Globus pallidus (tissue), 1 donor: Measurements from ENCODE around the gene SPATA31E1.
"Not testable (repeated sequence)": the region's sequence is repeated elsewhere in the genome, so short reads cannot be mapped to it uniquely, and the experiment has no call there.

ENCODE experiments used
- DNase-seq: peaks from one replicate; pipeline ENCODE4 v3.0.0-alpha.2; 2015; ENCODE audit warnings: low spot score

SPATA31E1 gene

DNA sequence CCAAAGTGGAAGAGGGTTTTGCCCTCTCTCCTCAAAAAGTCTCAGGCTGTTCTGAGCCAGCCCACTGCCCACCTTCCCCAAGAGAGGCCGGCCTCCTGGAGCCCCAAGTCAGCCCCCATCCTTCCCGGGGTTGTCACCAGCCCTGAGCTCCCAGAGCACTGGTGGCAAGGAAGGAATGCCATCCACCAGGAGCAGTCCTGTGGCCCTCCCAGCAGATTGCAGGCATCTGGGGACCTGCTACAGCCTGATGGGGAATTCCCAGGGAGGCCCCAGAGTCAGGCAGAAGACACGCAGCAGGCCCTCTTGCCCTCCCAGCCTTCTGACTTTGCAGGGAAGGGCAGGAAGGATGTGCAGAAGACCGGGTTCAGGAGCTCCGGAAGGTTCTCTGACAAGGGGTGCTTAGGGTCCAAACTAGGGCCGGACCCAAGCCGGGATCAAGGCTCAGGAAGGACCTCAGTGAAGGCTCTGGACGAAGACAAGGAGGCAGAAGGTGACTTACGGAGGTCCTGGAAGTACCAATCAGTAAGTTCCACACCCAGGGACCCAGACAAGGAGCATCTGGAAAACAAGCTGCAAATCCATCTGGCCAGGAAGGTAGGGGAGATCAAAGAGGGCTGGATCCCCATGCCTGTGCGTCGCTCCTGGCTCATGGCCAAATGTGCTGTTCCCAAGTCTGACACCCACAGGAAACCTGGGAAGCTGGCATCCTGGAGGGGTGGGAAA, 3.7 kb downstream of the SPATA31E1 start:
- no peak for DNase-seq

DNA sequence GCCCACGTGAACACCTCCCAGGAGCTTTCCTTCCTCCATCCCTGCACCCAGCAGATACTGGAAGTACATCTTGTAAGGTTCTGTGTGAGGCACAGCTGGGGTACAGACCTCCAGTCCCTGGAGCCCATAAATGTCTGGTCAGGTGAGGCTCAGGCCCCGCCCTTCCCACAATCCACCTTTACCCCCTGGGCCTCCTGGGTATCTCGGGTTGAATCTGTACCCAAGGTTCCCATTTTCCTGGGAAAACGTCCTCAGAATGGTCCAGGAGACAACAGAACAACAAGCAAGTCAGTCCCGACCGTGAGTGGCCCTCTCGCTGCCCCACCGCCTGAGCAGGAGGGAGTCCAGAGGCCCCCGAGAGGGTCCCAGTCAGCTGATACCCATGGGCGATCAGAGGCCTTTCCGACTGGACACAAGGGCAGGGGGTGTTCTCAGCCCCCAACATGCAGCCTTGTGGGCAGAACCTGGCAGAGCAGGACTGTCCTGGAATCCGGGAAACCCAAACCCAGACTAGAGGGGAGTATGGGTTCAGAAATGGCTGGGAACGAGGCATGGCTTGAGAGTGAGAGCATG, 4.3 kb downstream of the SPATA31E1 start:
- DNase-seq = no peak

DNA sequence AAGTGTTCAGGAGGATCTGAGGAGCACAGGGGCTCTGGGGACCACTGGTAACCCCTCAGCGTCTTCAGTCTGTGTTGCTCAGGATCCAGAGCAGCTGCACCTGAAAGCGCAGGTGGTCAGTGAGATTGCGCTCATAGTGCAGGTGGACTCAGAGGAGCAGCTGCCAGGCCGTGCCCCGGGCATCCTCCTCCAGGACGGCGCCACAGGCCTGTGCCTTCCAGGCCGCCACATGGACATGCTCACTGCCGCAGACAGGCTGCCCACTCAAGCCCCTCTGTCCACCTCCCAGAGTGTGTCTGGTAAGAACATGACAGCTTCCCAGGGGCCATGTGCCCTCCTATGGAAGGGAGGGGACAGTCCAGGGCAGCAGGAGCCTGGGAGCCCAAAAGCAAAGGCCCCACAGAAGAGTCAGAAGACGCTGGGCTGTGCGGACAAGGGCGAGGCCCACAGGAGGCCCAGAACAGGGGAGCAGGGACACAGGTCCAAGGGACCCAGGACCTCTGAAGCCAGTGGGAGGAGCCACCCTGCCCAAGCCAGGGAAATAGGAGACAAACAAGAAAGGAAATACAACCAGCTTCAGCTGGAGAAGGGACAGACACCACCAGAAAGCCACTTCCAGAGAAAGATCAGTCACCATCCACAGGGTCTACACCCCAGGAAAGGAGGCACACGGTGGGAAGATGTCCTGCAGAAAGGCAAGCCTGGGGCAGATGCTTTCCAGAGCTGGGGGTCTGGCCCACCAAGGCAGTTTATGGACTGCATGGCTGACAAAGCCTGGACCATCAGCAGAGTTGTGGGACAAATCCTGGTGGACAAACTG, 5.2 kb downstream of the SPATA31E1 start:
- DNase-seq = no peak

DNA sequence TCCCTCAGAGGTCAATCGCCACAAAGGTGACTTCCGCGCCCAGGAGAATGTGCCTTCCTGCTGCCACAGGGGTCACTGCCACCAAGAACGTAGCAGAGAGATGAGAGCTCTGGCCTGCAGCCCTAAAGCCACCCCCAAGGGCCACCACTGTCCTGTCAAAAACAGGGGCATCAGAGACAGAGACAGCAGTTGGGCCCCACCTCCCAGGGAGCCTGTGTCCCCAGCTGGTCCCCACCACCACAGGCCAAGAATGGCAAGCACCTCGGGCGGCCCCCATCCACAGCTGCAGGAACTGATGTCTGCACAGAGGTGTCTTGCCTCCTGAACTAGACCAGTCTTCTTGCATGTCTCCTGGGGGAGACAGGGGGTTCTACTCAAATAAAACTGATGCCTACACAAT, 5.8 kb downstream of the SPATA31E1 start:
- no peak for DNase-seq

DNA sequence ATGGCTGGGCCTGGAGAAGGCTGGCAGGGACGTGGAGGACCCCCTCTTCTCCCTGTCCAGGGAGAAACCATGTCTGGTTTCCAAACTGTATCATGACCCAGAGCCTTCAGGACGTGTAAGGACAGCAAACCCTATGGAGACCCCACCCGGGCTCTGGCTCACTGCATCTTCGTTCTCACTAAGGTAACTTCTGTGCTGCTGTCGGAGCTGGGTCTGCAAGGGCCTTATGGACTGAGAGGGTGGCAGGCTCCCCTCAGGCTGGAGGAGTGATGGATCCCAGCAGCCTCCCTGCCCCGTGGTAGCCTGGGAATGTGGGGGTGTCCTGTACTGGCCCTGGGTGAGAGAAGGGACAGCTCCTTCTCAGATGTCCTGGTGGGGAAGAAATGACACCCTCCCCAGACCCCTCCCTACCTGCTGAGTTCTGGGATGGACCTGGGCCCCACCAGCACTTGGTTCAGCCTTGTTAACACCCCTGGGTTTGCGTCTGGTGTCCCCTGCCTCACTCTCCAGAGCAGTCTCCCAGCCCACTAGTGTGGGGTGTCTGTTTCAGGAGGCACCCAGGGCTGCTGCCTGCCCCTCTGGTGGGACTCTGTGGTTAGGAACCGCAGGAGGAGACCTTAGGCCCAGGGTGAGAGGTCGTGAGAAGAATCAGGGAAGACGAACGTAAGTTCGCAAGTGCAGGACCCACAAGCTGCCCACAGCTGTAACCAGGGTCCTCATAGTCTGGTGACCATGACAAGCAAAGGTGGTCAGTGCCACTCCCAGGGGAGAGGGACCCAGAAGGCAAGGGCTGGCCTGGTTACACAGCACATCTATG, 6.6 kb downstream of the SPATA31E1 start:
- DNase-seq = no peak

DNA sequence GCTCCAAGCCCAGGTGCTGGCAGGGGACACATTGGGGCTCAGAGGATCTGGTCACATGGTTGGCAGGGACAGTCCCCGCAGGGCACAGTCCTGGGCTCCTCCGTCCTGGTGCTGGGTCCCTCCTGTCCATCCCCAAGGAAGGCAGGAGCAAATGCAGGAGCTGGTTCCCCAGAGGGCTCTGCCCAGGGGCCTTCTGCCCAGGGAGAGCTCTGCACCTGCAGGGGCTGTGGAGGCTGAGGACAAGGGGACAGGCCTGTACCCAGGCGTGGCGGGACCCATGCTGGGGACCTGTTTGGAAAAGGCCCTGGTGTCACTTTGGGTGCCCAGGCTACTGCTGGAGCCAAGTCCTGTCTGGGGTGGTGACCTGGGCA, 7.2 kb downstream of the SPATA31E1 start:
- no peak for DNase-seq

DNA sequence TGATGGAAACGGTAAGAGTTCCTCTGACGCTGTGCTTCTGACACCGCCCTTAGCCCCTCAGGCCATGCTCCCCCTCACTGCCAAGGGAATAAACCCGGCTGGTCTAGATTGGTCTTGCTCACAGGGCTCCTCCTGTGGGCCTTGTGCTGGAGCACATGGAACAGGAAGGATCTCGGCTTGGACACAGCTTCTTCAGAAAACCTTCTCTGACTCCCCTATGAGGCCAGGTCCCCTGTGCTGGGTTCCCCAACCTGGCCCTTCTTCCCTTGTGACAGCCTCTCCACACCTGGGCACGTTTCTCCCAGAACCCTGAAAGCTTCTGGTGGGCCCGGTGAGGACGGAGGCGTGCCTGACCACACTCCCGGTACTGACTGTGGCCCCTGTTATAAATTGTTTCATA, 8.2 kb downstream of the SPATA31E1 start:
- DNase-seq = no peak

DNA sequence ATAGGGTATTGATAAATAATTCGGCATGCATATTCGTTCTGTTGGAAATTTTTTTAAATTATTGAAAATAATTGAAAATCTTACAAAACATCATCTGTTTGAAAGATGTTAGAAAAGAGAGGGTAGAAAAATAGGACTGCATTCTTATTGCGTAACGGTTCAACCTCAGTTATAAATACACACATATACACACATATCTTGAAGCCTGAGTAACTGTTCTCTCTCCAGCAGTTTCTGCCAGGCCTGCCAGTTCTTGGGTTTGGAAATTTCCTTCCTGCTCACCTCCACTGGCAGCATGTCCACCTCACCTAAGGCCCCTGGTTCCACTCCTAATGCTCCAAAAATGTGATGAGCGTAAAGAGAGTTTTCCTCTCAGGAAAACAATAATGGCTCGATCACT, 9.1 kb downstream of the SPATA31E1 start:
- no peak for DNase-seq

DNA sequence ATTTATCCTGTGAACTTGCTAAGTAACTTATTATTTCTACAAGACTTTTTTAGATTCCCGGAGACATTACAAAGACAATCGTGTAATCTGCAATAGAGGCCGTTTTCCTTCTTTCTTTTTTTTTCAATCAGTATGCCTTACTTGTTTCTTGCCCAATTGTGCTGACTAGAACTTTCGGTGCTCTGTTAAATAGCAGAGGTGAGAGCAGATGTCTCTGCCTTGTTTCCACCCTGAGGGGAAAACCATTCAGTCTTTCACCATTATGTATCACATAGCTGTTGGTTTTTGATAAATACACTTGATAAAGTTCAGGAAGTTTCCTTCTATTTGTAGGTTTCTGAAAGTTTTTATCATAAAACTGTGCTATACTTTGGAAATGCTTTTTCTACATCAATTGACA, 10.3 kb downstream of the SPATA31E1 start:
- no peak for DNase-seq

DNA sequence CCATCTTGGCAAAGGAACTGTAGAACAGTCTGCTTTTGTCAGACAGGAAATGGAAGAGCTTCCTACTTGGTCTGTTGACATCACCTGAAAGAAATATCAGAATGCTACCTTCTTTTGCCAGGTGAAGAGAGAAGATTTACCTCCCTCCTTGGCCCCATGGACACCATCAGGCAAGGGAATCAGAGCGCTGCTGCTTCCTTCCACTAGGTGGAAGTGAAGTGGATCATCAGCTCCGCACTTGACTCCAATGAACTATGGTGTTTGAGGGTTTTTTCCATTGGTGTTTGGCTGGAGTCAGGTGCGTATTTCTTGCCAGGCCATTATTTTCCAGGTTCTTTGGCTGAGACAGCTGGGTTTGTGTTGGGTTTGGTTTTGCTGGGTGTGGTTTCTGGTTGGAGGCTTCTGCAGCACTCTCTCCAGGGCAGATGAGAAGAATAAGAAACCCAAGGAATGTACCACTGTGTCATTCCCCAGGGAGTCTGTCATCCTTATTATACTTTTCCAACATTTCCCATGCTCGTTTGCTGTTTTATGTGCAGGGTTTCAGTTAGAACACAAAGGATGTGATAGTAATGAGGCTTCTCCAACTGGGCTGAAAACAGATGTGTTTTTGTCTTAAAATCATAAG, 12.4 kb downstream of the SPATA31E1 start:
- DNase-seq = no peak

DNA sequence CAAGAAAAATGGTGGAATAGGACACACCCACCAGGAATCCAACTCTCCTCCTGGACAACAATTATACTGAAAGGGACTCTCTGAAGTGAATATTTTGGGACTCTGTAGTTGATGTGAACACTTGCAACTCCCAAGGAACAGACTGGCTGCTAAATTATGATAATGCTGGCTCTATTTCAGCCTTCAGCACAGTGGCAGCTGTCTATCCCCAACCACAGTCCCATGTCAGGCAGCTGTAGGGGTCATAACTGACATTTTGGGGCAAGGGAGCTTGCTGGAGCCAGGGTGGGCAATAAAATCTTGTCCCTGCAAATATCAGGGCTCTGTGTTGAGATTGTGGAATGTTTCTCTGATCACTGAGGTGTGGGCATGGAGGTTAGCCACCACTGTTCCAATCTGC, 14.2 kb downstream of the SPATA31E1 start:
- no peak for DNase-seq

DNA sequence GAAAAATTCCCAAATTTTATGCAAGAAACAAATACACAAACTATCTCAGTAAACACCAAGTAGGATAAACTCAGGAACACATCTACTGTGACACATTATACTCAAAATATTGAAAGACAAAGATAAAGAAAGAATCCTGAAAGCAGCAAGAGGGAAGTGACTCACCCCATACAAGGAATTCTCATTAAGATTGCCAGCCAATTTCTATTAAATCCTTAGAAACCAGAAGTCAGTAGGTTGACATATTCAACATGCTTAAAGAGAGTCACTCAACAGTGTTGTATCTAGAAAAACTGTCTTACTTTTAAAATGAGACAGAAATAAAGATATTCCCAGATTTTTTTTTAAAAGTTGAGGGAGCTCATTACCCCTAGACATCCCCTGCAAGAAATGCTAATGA, 15.5 kb downstream of the SPATA31E1 start:
- no peak for DNase-seq

DNA sequence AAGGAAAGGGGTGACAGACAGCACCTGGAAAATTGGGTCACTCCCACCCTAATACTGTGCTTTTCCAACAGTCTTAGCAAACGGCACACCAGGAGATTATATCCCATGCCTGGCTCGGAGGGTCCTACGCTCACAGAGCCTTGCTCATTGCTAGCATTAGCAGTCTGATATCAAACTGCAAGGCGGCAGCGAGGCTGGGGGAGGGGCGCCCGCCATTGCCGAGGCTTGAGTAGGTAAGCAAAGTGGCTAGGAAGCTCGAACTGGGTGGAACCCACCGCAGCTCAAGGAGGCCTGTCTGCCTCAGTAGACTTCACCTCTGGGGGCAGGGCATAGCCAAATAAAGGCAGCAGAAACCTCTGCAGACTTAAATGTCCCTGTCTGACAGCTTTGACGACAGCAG, 19.7 kb downstream of the SPATA31E1 start:
- not testable (repeated sequence) for DNase-seq

DNA sequence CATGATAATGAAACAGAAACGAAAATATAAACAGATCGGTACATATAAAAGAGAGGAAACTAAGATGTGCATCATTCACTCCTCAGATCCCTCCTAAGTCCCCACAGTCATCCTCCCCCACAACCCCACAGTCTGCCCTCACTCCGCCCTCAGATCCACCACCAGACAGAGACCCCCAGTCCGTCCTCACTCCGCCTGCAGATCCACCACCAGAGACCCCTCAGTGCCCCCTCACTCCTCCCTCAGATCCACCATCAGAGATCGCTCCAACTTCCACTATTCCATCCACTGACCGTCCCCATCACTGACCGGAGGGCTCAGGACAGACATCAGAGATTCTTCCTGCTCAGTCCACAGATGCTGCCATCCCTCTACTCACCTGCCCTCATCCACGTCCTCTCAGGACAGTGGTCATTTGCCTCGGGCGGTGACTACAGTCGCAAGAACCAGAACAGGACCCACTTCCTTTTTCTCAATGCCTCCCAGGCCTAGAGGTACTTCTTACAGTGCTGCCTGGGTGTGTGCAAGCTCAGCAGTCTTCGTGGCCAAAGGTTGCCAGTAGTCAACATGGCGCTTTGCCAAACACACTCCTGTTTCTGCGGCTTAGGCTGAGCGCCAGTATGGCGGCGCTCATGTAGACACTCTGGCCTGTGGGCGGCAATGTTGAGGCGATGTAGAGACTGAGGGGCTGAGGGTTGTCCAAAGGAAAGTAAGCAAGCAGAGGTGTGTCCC, 26.8 kb downstream of the SPATA31E1 start:
- no peak for DNase-seq

DNA sequence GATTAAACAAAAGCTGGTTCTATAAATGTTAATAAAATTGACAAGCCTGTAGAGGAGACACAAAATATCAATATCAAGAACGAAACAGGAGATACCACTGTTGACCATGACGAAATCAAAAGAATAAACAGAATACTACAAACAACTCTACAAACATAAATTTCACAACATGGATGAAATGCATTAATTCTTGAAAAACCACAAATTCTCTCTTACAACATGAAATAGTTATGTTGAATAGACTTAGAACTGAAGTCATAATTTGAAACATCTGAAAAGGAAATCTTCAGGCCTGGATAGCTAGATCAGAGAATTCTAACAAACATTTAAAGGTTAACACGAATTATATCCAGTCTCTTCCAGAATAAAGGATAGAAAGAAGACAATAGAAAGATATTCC, 28.1 kb downstream of the SPATA31E1 start:
- DNase-seq = no peak

DNA sequence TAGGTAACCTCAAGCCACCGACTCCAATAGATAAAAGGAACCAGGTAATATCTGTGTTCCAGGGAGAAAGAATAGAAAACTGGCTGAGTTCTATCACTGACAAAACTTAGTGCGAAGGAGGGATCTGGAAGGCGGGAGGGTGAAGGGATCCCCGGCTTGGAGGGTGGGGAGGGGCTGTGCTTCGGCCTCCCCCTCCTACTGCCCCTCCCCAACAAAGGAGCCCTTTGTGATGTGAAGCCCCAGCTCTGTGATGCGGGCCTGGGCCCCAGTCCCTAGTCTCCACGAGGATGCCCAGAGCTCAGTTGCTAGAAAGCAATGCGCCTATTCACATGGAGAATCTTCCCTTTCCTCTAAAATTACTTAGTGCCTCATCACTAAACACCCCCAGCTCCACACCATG, 35.0 kb downstream of the SPATA31E1 start, which contains the start of gene SPATA31C1:
SPATA31C1 (plus strand) TSS at position 301 of the 400 bp plus-strand sequence.
- not testable (repeated sequence) for DNase-seq

DNA sequence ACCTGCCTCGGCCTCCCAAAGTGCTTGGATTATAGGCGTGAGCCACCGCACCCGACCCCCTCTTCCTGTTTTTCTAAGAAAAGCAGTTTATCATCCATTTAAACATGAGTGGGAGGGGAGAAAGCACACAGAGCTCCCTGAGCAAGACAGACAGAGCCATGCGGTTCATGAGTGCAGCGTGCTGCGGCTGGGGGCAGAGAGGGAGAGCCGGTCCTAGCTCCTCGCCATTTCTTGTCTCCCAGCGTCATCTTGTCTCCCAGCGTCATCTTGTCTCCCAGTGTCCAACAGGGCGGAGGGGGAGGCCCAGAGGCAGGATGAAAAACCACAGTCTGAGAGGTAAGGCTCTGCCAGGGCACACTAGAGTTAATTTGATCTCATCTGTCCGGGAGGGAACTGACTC, 36.3 kb downstream of the SPATA31E1 start:
- not testable (repeated sequence) for DNase-seq

DNA sequence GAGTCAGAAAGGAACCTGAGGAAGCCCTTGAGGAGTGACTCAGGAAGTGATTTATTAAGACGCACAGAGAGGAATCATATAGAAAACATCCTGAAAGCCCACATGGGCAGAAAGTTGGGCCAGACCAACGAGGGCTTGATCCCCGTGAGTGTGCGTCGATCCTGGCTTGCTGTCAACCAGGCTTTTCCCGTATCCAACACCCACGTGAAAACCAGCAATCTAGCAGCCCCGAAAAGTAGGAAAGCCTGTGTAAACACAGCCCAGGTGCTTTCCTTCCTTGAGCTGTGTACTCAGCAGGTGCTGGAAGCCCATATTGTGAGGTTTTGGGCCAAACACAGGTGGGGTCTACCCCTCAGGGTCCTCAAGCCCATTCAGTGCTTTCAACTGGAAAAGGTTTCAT, 38.9 kb downstream of the SPATA31E1 start:
- DNase-seq = not testable (repeated sequence)

DNA sequence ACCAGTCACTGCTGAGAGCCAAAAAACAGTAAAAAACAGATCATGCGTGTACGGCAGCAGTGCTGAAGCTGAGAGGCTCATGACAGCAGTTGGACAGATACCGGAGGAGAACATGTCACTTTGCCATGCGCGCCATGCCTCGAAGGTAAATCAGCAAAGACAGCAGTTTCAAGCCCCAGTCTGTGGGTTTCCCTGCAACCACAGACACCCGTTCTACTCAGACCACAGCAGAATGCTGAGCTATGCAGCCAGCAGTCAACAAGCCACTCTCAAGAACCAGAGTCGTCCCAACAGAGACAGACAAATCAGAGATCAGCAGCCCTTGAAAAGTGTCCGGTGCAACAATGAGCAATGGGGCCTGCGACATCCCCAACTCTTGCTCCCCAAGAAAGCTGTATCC, 40.3 kb downstream of the SPATA31E1 start:
- DNase-seq = not testable (repeated sequence)

DNA sequence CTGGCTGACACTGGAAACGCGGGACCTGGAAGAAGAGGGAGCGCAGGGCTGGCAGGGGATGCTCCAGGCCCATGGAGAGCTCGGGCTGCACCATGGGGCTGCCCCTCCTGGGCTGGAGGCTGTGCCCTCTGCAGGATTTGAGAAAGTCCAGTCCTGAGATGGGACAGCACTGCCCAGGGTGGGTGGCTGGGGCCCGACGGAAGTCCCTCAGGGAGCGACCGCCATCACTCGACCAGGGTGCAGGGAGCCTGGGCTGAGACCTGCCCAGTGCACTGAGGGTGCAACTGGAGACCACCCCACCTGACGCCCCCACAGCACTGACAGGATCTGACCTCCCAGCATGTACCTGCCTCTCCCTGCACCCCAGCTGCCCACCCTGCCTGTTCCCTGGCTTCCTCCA, 42.2 kb downstream of the SPATA31E1 start:
- DNase-seq = not testable (repeated sequence)

DNA sequence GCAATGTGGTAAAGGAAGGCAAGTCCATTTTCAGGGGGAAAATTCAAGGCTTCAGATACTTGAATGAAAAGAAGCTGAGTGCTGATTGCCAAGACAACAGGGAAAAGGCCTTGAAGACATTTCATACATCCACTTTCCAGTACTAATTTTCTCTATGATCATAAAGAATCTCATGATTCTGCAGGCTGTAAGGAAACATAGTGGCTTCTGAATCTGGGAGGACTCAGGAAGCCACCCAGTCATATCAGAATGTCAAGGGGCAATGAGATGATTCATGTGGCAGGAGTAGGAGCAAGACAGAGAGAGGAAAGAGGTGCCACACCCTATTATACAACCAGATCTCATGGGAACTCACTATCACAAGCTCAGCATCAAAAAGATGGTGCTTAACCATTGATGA, 46.5 kb downstream of the SPATA31E1 start:
- DNase-seq = not testable (repeated sequence)
